ENCODE measurements around the gene ELL.

ELL gene

GRCh38 chr19:18466354-18466753 lies 55.5 kb downstream of the ELL start:
- DNase-seq = no peak

GRCh38 chr19:18465964-18466339 lies 55.9 kb downstream of the ELL start:
- no peak for DNase-seq

- no peak for DNase-seq
These were observed 56.5 kb downstream of the ELL start for GRCh38 chr19:18465214-18465963.

- DNase-seq = peak; percentile 77
These were observed 57.2 kb downstream of the ELL start for GRCh38 chr19:18464646-18465045.

GRCh38 chr19:18461471-18461870 lies 60.4 kb downstream of the ELL start:
- no peak for DNase-seq

- DNase-seq = no peak
These were observed 61.0 kb downstream of the ELL start for GRCh38 chr19:18460900-18461299.

- DNase-seq = no peak
These were observed 64.2 kb downstream of the ELL start for GRCh38 chr19:18457483-18458331.

GRCh38 chr19:18456974-18457373 lies 64.9 kb downstream of the ELL start:
- DNase-seq = peak; percentile 60

- DNase-seq = no peak
These were observed 65.6 kb downstream of the ELL start for GRCh38 chr19:18456279-18456678.

- no peak for DNase-seq
These were observed 68.4 kb downstream of the ELL start for GRCh38 chr19:18453269-18454024.

- no peak for DNase-seq
These were observed 69.5 kb downstream of the ELL start for GRCh38 chr19:18452386-18452785.

- peak; percentile 91 for DNase-seq
These were observed 70.7 kb downstream of the ELL start for GRCh38 chr19:18450931-18451836.

- DNase-seq = no peak
These were observed 71.6 kb downstream of the ELL start for GRCh38 chr19:18450021-18450930.

- no peak for DNase-seq
These were observed 72.3 kb downstream of the ELL start for GRCh38 chr19:18449552-18449951.

- DNase-seq = no peak
These were observed 75.0 kb downstream of the ELL start for GRCh38 chr19:18446811-18447359.

GRCh38 chr19:18446145-18446810 lies 75.6 kb downstream of the ELL start:
- no peak for DNase-seq

GRCh38 chr19:18445262-18445948 lies 76.5 kb downstream of the ELL start:
- no peak for DNase-seq

- no peak for DNase-seq
These were observed 77.4 kb downstream of the ELL start for GRCh38 chr19:18444513-18444912.

- no peak for DNase-seq
These were observed 78.0 kb downstream of the ELL start for GRCh38 chr19:18443831-18444230.

- DNase-seq = no peak
These were observed 78.5 kb downstream of the ELL start for GRCh38 chr19:18443406-18443805.
